A549 (cell line): ENCODE data around the gene HIPK1. TPM values are rescaled to one million over a fixed set of nuclear protein-coding genes. Genes with fewer than 3 reads are reported as not detected.
A peak's percentile ranks its signal among the peaks of the same experiment; 100 is the strongest.

Source experiments
- ATAC-seq, 2 experiments: fragments of 200-7000 bp in 1 of 2; fragments of >200 bp in 1 of 2; cut with Nextera tagmentation in 1 of 2; cut with Tn5 transposase in 1 of 2; 3 replicates each; pipeline versions ENCODE4 v1.8.0 to v1.9.1; 2018 to 2020; ENCODE audit warnings: mild to moderate bottlenecking in 1 of 2, moderate library complexity in 1 of 2
- CTCF ChIA-PET: fragments of 300-600 bp; sonication (Branson Sonifier 250); formaldehyde crosslinking; extraction: SDS; loops from one replicate; lab custom pipeline; 2021; ENCODE audit warnings: antibody characterized with exemption, inconsistent platforms; lab: Yijun Ruan, JAX
- POLR2A ChIA-PET: fragments of 350-600 bp; formaldehyde crosslinking; extraction: SDS; loops from one replicate; lab custom pipeline; 2021; ENCODE audit warnings: antibody characterized with exemption, inconsistent platforms; lab: Yijun Ruan, JAX
- DNase-seq, 2 experiments: peaks; one replicate each; pipeline versions ENCODE4 v3.0.0 to v3.0.0-alpha.2; 2011 to 2016; ENCODE audit warnings: low read depth in 1 of 2, low spot score in 1 of 2
- FAIRE-seq: peaks from 2 replicates; lab custom pipeline; 2011; peaks lifted over from hg19 to GRCh38; lab: Jason Lieb, UNC
- H3K27ac ChIP-seq, 2 experiments: fragments of >200 bp; sonication (Bioruptor Twin); formaldehyde crosslinking; 3 replicates each; pipeline ENCODE4 v1.5.1; 2016 to 2017
- H3K4me1 ChIP-seq: fragments of >200 bp; sonication (Bioruptor Twin); formaldehyde crosslinking; 3 replicates; pipeline ENCODE4 v1.6.1; 2016
- H3K4me2 ChIP-seq: fragments of >200 bp; sonication (Bioruptor Twin); formaldehyde crosslinking; 3 replicates; pipeline ENCODE4 v1.6.1; 2016
- H3K4me3 ChIP-seq: fragments of >200 bp; sonication (Bioruptor Twin); formaldehyde crosslinking; 3 replicates; pipeline ENCODE4 v1.5.1; 2016
- H3K9me3 ChIP-seq: fragments of >200 bp; sonication (Bioruptor Twin); formaldehyde crosslinking; 3 replicates; pipeline ENCODE4 v1.6.1; 2016
- ATOH8 ChIP-seq: fragments of 250-450 bp; sonication (Bioruptor Pico); IDR thresholded peaks from 2 replicates; pipeline ENCODE4 v1.5.0; 2020; ENCODE audit warnings: low read depth, mild to moderate bottlenecking, moderate library complexity
- BCL3 ChIP-seq: fragments of >200 bp; sonication (Bioruptor Twin); formaldehyde crosslinking; IDR thresholded peaks from 3 replicates; pipeline ENCODE4 v1.6.1; 2016
- CBX2 ChIP-seq: fragments of 200-600 bp; sonication (generic); IDR thresholded peaks from 2 replicates; pipeline ENCODE4 v1.6.1; 2016; ENCODE audit warnings: low read depth, mild to moderate bottlenecking, borderline replicate concordance
- CBX8 ChIP-seq: fragments of 200-600 bp; sonication (generic); IDR thresholded peaks from 2 replicates; pipeline ENCODE4 v1.6.1; 2016
- CHD4 ChIP-seq: fragments of 200-600 bp; sonication (generic); IDR thresholded peaks from 2 replicates; pipeline ENCODE4 v1.6.1; 2016; ENCODE audit warnings: antibody characterized with exemption, mild to moderate bottlenecking, borderline replicate concordance
- CTCF ChIP-seq: fragments of >200 bp; sonication (Bioruptor Twin); formaldehyde crosslinking; IDR thresholded peaks from 3 replicates; pipeline ENCODE4 v1.5.1; 2016
- E2F6 ChIP-seq: IDR thresholded peaks from 2 replicates; pipeline ENCODE4 v1.6.1; 2012; ENCODE audit warnings: low read depth, borderline replicate concordance
- EHF ChIP-seq: fragments of 250-450 bp; sonication (Bioruptor Pico); IDR thresholded peaks from 2 replicates; pipeline ENCODE4 v1.5.0; 2020; ENCODE audit warnings: mild to moderate bottlenecking
- EHMT2 ChIP-seq: fragments of 200-600 bp; sonication (generic); IDR thresholded peaks from 2 replicates; pipeline ENCODE4 v1.6.1; 2016; ENCODE audit warnings: antibody characterized with exemption, low read depth, mild to moderate bottlenecking, moderate library complexity
- FOSB ChIP-seq: fragments of 250-450 bp; sonication (Bioruptor Pico); IDR thresholded peaks from 2 replicates; pipeline ENCODE4 v1.5.0; 2020; ENCODE audit warnings: mild to moderate bottlenecking, moderate library complexity
- HDAC2 ChIP-seq: fragments of 200-600 bp; sonication (generic); IDR thresholded peaks from 2 replicates; pipeline ENCODE4 v1.6.1; 2016
- HOXB13 ChIP-seq: fragments of 250-450 bp; sonication (Bioruptor Pico); IDR thresholded peaks from 2 replicates; pipeline ENCODE4 v1.5.0; 2020; ENCODE audit warnings: low read depth, mild to moderate bottlenecking, moderate library complexity
- HOXB5 ChIP-seq: fragments of 250-450 bp; sonication (Bioruptor Pico); IDR thresholded peaks from 2 replicates; pipeline ENCODE4 v1.5.0; 2020; ENCODE audit warnings: mild to moderate bottlenecking, moderate library complexity
- KDM1A ChIP-seq: fragments of 200-600 bp; sonication (generic); IDR thresholded peaks from 2 replicates; pipeline ENCODE4 v1.6.1; 2016; ENCODE audit warnings: low read depth, mild to moderate bottlenecking
- KDM5A ChIP-seq: fragments of 200-600 bp; sonication (generic); IDR thresholded peaks from 2 replicates; pipeline ENCODE4 v1.6.1; 2016; ENCODE audit warnings: antibody characterized with exemption, mild to moderate bottlenecking
- MAZ ChIP-seq: fragments of 150-350 bp; IDR thresholded peaks from 2 replicates; pipeline ENCODE4 v1.6.1; 2014; ENCODE audit warnings: antibody characterized with exemption, low read depth, low read length, borderline replicate concordance
- NFE2L2 ChIP-seq: fragments of 150-350 bp; conservative IDR thresholded peaks from 2 replicates; pipeline ENCODE4 v1.6.1; 2014; ENCODE audit warnings: low read length
- NPAS2 ChIP-seq: fragments of 250-450 bp; sonication (Bioruptor Pico); IDR thresholded peaks from 2 replicates; pipeline ENCODE4 v1.8.0; 2022; ENCODE audit warnings: mild to moderate bottlenecking, moderate library complexity, borderline replicate concordance
- PHF8 ChIP-seq: fragments of 200-600 bp; sonication (generic); IDR thresholded peaks from 2 replicates; pipeline ENCODE4 v1.6.1; 2016; ENCODE audit warnings: low read depth, mild to moderate bottlenecking, antibody characterized with exemption, moderate library complexity, borderline replicate concordance
- POLR2A ChIP-seq: IDR thresholded peaks from 2 replicates; pipeline ENCODE4 v1.6.1; 2012; ENCODE audit warnings: mild to moderate bottlenecking, low read length
- POLR2AphosphoS2 ChIP-seq: conservative IDR thresholded peaks from 2 replicates; pipeline ENCODE4 v1.6.1; 2012; ENCODE audit warnings: low read length, improper control_type of control experiment, inconsistent platforms
- RAD21 ChIP-seq, 2 experiments: fragments of >200 bp in 1 of 2; sonication (Bioruptor Twin) in 1 of 2; formaldehyde crosslinking in 1 of 2; IDR thresholded peaks in 1 of 2; conservative IDR thresholded peaks in 1 of 2; 2 replicates in 1 of 2; 3 replicates in 1 of 2; pipeline ENCODE4 v1.6.1; 2012 to 2018; ENCODE audit warnings: inconsistent platforms in 1 of 2
- RCOR1 ChIP-seq: fragments of 150-350 bp; IDR thresholded peaks from 2 replicates; pipeline ENCODE4 v1.6.1; 2014; ENCODE audit warnings: antibody characterized with exemption, low read length, low read depth
- SREBF2 ChIP-seq: fragments of 450-650 bp; IDR thresholded peaks from 2 replicates; pipeline ENCODE4 v1.6.1; 2014; ENCODE audit warnings: mild to moderate bottlenecking, moderate library complexity
- TFCP2L1 ChIP-seq: fragments of 250-450 bp; sonication (Bioruptor Pico); IDR thresholded peaks from 2 replicates; pipeline ENCODE4 v1.5.0; 2021; ENCODE audit warnings: mild to moderate bottlenecking
- TP53 ChIP-seq: fragments of 250-450 bp; sonication (Bioruptor Pico); IDR thresholded peaks from 2 replicates; pipeline ENCODE4 v1.5.0; 2021; ENCODE audit warnings: mild to moderate bottlenecking, moderate library complexity
- ZSCAN20 ChIP-seq: fragments of 250-450 bp; sonication (Bioruptor Pico); IDR thresholded peaks from 2 replicates; pipeline ENCODE4 v1.8.0; 2022; ENCODE audit warnings: mild to moderate bottlenecking, moderate library complexity
- WGBS: methylation state at CpG from one replicate; pipeline ENCODE4 v1.1.6; 2017; ENCODE audit errors: missing lambda C conversion rate; 5-methylcytosine and 5-hydroxymethylcytosine counted together
- polyA plus RNA-seq, 4 experiments: library from polyadenylated mRNA; depleted of rRNA in 3 of 4; stranded (reverse); fragments of >200 nt; fragmentation: RNase III in 1 of 4; extraction: RNeasy Plus Mini Kit Qiagen cat#74134 plus additional on column Dnase treatment in 1 of 4; gene quantifications; 2 replicates in 3 of 4; 3 replicates in 1 of 4; pipeline ENCODE4 v1.2.3, GENCODE V29; 2011 to 2017

The HIPK1 gene
- polyA plus RNA-seq, 2 of the 4 experiments (the other 2 are of a cell fraction), result 11.3 to 27.4 TPM

GRCh38 chr1:113913887-113914664 is 15.0 kb upstream of the HIPK1 start:
- POLR2A ChIA-PET, result no interaction called here
- ATAC-seq, result no peak
- no peak overlapping the region for H3K4me3 ChIP-seq
- no peak for DNase-seq
- H3K9me3 ChIP-seq, result no peaks in the 10 kb centered on the region
- WGBS, result 94% methylated on average over 5 of the region's 5 CpGs
- H3K4me2 ChIP-seq, result no peak overlapping the region
- H3K27ac ChIP-seq, result no peak overlapping the region
- TF ChIP-seq SREBF2 (no peak), RAD21 (conservative IDR thresholded peaks at IDR 0.05 in 1 of 2, IDR thresholded peaks at IDR 0.05 in 1 of 2) (no peak), TP53 (CRISPR knock-in tag) (no peak), KDM1A (no peak), ATOH8 (CRISPR knock-in tag) (no peak), ZSCAN20 (no peak), PHF8 (no peak), NFE2L2 (no peak)
- no peak for FAIRE-seq
- CTCF ChIA-PET, result interaction anchor here (0.6 kb wide), 1 partner anchor 81 kb away, joined by 3 read pairs; no protein-coding TSS in a partner anchor
- H3K4me1 ChIP-seq, result no peaks in the 10 kb centered on the region

- no peak for FAIRE-seq
- Histone ChIP-seq H3K4me1 (no peaks in the 10 kb centered on the region), H3K4me3 (no peak overlapping the region), H3K27ac (no peak overlapping the region), H3K4me2 (no peak overlapping the region), H3K9me3 (no peaks in the 10 kb centered on the region)
- ChIA-PET POLR2A (no interaction called here), CTCF (interaction anchor here (0.9 to 1.7 kb wide), 3 partner anchors 12 to 844 kb away, joined by 3 to 6 read pairs (median 4); partner anchors contain the start of genes AP4B1, DCLRE1B and LRIG2)
- no peak for DNase-seq
- TF ChIP-seq HOXB5 (CRISPR knock-in tag) (no peak), HOXB13 (no peak)
- no peak for ATAC-seq
- 95% methylated on average over 5 of the region's 5 CpGs for WGBS
Measured at GRCh38 chr1:113916974-113917373, 12.2 kb upstream of the HIPK1 start.

GRCh38 chr1:113917400-113918082 is 11.6 kb upstream of the HIPK1 start:
- H3K4me2 ChIP-seq, result no peak overlapping the region
- FAIRE-seq (no peak), DNase-seq (no peak), ATAC-seq (0 out of 6 replicates have a peak, but pooled peaks of 1 of the 2 experiments have one; percentile 66)
- 84% methylated on average over 2 of the region's 2 CpGs for WGBS
- TF ChIP-seq POLR2AphosphoS2, result no peak
- no peak for TF ChIP-seq E2F6
- TF ChIP-seq BCL3, result no peak
- no peak for TF ChIP-seq CBX2
- TF ChIP-seq MAZ, result no peak
- TF ChIP-seq RAD21 (conservative IDR thresholded peaks at IDR 0.05 in 1 of 2, IDR thresholded peaks at IDR 0.05 in 1 of 2), result no peak
- TF ChIP-seq HDAC2, result no peak
- no peak for TF ChIP-seq EHF (CRISPR knock-in tag)
- no peak for TF ChIP-seq NPAS2 (CRISPR knock-in tag)
- no peak for TF ChIP-seq CBX8
- TF ChIP-seq FOSB (CRISPR knock-in tag), result no peak
- no peak for TF ChIP-seq RCOR1
- no peak for TF ChIP-seq HOXB13
- no peak for TF ChIP-seq CTCF
- no peak for TF ChIP-seq TFCP2L1
- no peak for TF ChIP-seq KDM5A
- no peak for TF ChIP-seq POLR2A
- TF ChIP-seq CHD4, result no peak
- TF ChIP-seq EHMT2, result no peak
- no peaks in the 10 kb centered on the region for H3K4me1 ChIP-seq
- no peak overlapping the region for H3K27ac ChIP-seq
- ChIA-PET CTCF (interaction anchor here (0.8 to 1.7 kb wide), 4 partner anchors 11 to 845 kb away, joined by 3 to 6 read pairs (median 4); partner anchors contain the start of genes AP4B1, DCLRE1B, HIPK1 and LRIG2), POLR2A (no interaction called here)
- no peaks in the 10 kb centered on the region for H3K9me3 ChIP-seq
- H3K4me3 ChIP-seq, result no peak overlapping the region
